ENCODE results near the gene ULK3. TPM values are rescaled to one million over a fixed set of nuclear protein-coding genes. Genes with fewer than 3 reads are reported as not detected.
"Not testable (repeated sequence)": the region's sequence is repeated elsewhere in the genome, so short reads cannot be mapped to it uniquely, and the experiment has no call there.

The ULK3 gene
- total RNA-seq (10 to 100 TPM; 44.6 to 49.0 TPM), total RNA-seq (80.6 to 134 reads per million in 2 donors)

GRCh38 chr15:74842581-74843444 is at the start of gene ULK3:
Gene ULK3 (minus strand): TSS chr15:74843156. CDS start chr15:74843105, 51 bp downstream.
- no peaks in the 10 kb centered on the region for H3K9me3 ChIP-seq (ENCODE audit: control insufficient read depth, low read length, poor library complexity, severe bottlenecking)
- H3K36me3 Mint-ChIP-seq (ENCODE audit: low read depth): no peaks in the 10 kb centered on the region
- H3K4me3 Mint-ChIP-seq: peak within 1 kb of the TSS; percentile 90
- DNase-seq: peak; percentile 91 to 94 (median 93)
- H3K27ac Mint-ChIP-seq: peak within 1 kb of the TSS; percentile 66
- peak; percentile 93 for ATAC-seq
- H3K4me1 Mint-ChIP-seq: peaks cover 37% of the 10 kb centered on the region
- no peaks in the 10 kb centered on the region for H3K27me3 Mint-ChIP-seq

GRCh38 chr15:74892313-74892712 is 49.4 kb upstream of the ULK3 start:
- H3K9me3 ChIP-seq (ENCODE audit: control insufficient read depth, low read length, poor library complexity, severe bottlenecking): no peaks in the 10 kb centered on the region
- DNase-seq: no peak
- H3K4me1 Mint-ChIP-seq: peaks cover 37% of the 10 kb centered on the region
- H3K36me3 Mint-ChIP-seq (ENCODE audit: low read depth): no peaks in the 10 kb centered on the region
- ATAC-seq: no peak
- H3K4me3 Mint-ChIP-seq: no peak overlapping the region
- peak overlapping the region; percentile 92 for H3K27ac Mint-ChIP-seq
- no peaks in the 10 kb centered on the region for H3K27me3 Mint-ChIP-seq

- Mint-ChIP-seq H3K4me1 (peaks cover 37% of the 10 kb centered on the region), H3K27me3 (no peaks in the 10 kb centered on the region), H3K36me3 (ENCODE audit: low read depth) (no peaks in the 10 kb centered on the region), H3K27ac (peak overlapping the region; percentile 92), H3K4me3 (no peak overlapping the region)
- no peaks in the 10 kb centered on the region for H3K9me3 ChIP-seq (ENCODE audit: control insufficient read depth, low read length, poor library complexity, severe bottlenecking)
- ATAC-seq (no peak), DNase-seq (no peak)
Measured at GRCh38 chr15:74891469-74891868, 48.5 kb upstream of the ULK3 start.

DNA sequence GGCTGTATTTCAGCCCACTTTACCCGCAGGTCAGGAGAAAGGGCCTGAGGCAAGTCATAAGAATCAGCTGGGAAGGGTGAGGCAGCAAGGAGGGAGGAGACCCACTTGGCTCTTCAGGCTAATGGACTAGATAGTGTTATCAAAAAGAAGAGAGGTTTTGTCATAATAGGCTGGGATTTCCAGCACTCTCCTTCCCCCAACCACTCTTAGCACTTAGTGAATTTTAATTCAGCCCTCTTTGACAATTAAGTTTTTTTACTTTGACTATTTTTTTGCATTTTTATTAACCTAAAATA is 47.7 kb upstream of the ULK3 start:
- Mint-ChIP-seq H3K4me3 (peak overlapping the region; percentile 95), H3K4me1 (peaks cover 37% of the 10 kb centered on the region), H3K27me3 (no peaks in the 10 kb centered on the region), H3K27ac (peak overlapping the region; percentile 96), H3K36me3 (ENCODE audit: low read depth) (no peaks in the 10 kb centered on the region)
- DNase-seq: no peak
- H3K9me3 ChIP-seq (ENCODE audit: control insufficient read depth, low read length, poor library complexity, severe bottlenecking): no peaks in the 10 kb centered on the region
- no peak for ATAC-seq

- no peaks in the 10 kb centered on the region for H3K9me3 ChIP-seq (ENCODE audit: control insufficient read depth, low read length, poor library complexity, severe bottlenecking)
- DNase-seq: peak; percentile 72 to 78 (median 77)
- Mint-ChIP-seq H3K4me3 (peak within 1 kb of the TSS; percentile 95), H3K27me3 (no peaks in the 10 kb centered on the region), H3K4me1 (peaks cover 37% of the 10 kb centered on the region), H3K36me3 (ENCODE audit: low read depth) (no peaks in the 10 kb centered on the region), H3K27ac (peak within 1 kb of the TSS; percentile 96)
- peak; percentile 97 for ATAC-seq
Measured at GRCh38 chr15:74889883-74890664, 47.1 kb upstream of the ULK3 start, which contains the start of gene MPI. Gene MPI (plus strand): TSS chr15:74890042. CDS start chr15:74890074, 32 bp downstream.

GRCh38 chr15:74889390-74889882 is 46.5 kb upstream of the ULK3 start:
- ATAC-seq (peak; percentile 22), DNase-seq (no peak)
- no peaks in the 10 kb centered on the region for H3K27me3 Mint-ChIP-seq
- H3K36me3 Mint-ChIP-seq (ENCODE audit: low read depth): no peaks in the 10 kb centered on the region
- peak overlapping the region; percentile 95 for H3K4me3 Mint-ChIP-seq
- peak overlapping the region; percentile 96 for H3K27ac Mint-ChIP-seq
- H3K9me3 ChIP-seq (ENCODE audit: control insufficient read depth, low read length, poor library complexity, severe bottlenecking): no peaks in the 10 kb centered on the region
- H3K4me1 Mint-ChIP-seq: peaks cover 37% of the 10 kb centered on the region

DNA sequence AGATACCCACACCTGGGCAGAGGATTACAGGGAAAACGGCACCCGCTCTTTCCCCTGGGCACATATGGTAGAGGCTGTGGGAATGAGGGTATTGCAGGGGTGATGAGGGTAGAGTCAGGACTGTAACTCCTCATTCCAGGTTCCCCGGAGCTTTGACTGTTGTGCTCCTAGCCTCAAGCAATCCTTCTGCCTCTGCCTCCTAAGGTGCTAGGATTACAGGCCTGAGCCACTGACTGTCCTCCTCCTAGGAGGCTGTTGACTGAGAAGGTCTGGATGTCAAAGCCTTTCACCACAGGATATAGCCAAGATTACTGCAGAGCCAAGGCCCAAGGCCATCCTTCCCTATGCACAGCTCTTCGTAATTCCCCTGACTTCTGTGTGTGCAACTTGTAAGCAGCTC is 45.8 kb upstream of the ULK3 start:
- Mint-ChIP-seq H3K27me3 (no peaks in the 10 kb centered on the region), H3K4me3 (no peak overlapping the region), H3K36me3 (ENCODE audit: low read depth) (no peaks in the 10 kb centered on the region), H3K4me1 (peaks cover 39% of the 10 kb centered on the region), H3K27ac (peak overlapping the region; percentile 96)
- ATAC-seq (no peak), DNase-seq (no peak)
- no peaks in the 10 kb centered on the region for H3K9me3 ChIP-seq (ENCODE audit: control insufficient read depth, low read length, poor library complexity, severe bottlenecking)

- H3K36me3 Mint-ChIP-seq (ENCODE audit: low read depth); H3K27me3 Mint-ChIP-seq; H3K27ac Mint-ChIP-seq; DNase-seq; H3K9me3 ChIP-seq (ENCODE audit: control insufficient read depth, low read length, poor library complexity, severe bottlenecking); H3K4me3 Mint-ChIP-seq; ATAC-seq: not testable (repeated sequence)
- peaks cover 33% of the 10 kb centered on the region for H3K4me1 Mint-ChIP-seq
Measured at GRCh38 chr15:74887537-74888193, 44.7 kb upstream of the ULK3 start.

DNA sequence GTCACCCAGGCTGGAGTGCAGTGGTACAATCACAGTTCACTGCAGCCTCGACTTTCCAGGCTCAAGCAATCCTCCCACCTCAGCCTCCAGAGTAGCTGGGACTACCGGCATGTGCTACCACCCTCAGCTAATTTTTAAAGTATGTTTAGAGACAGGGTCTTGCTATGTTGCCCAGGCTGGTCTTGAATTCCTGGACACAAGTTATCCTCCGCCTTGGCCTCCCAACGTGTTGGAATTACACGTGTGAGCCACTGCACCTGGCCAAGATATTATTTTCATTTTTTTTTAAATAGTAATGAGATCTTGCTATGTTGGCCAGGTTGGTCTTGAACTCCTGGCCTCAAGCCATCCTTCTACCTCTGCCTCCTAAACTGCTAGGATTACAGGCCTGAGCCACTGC is 42.5 kb upstream of the ULK3 start:
- DNase-seq (no peak), ATAC-seq (no peak)
- no peaks in the 10 kb centered on the region for H3K36me3 Mint-ChIP-seq (ENCODE audit: low read depth)
- no peaks in the 10 kb centered on the region for H3K27me3 Mint-ChIP-seq
- no peak overlapping the region for H3K4me3 Mint-ChIP-seq
- H3K27ac Mint-ChIP-seq: no peak overlapping the region
- H3K4me1 Mint-ChIP-seq: peaks cover 24% of the 10 kb centered on the region
- H3K9me3 ChIP-seq (ENCODE audit: control insufficient read depth, low read length, poor library complexity, severe bottlenecking): no peaks in the 10 kb centered on the region

DNA sequence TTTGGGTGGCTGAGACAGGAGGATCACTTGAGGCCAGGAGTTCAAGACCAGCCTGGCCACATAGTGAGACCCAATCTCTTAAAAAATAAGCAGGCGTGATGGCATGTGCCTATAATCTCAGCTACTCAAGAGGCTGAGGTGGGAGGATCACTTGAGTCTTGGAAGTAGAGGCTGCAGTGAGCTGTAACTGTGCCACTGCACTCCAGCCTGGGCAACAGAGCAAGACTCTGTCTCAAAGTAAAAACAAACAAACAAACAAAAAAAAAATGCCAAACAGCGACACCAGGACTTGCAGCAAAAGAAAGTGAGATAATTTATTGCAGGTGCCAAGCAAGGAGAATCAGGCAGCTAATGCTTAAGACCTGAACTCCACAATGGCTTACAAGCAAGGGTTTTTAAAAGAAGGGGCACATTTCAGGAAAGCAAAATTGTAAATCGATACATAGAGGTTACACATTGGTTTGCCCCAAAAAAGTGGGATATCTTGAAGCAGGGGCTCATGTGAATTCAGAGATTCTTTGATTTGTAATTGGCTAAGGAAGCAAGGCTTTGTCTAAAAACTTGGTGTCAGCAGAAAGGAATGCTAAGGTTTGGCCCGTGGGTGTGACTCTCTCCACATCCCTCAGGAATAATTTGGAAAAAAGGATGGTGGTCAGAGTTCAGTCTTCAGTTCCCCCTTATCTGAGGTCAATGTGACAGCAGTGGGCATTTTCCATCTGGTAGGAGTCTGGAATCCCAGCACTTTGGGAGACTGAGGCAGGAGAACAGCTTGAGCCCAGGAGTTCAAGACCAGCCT is 41.7 kb upstream of the ULK3 start:
- H3K4me1 Mint-ChIP-seq: peaks cover 17% of the 10 kb centered on the region
- H3K4me3 Mint-ChIP-seq: no peak overlapping the region
- DNase-seq: no peak
- H3K27me3 Mint-ChIP-seq: no peaks in the 10 kb centered on the region
- H3K36me3 Mint-ChIP-seq (ENCODE audit: low read depth): no peaks in the 10 kb centered on the region
- H3K9me3 ChIP-seq (ENCODE audit: control insufficient read depth, low read length, poor library complexity, severe bottlenecking): no peaks in the 10 kb centered on the region
- peak overlapping the region; percentile 29 for H3K27ac Mint-ChIP-seq
- ATAC-seq: no peak

GRCh38 chr15:74882528-74882927 is 39.6 kb upstream of the ULK3 start:
- peak overlapping the region; percentile 49 for H3K4me3 Mint-ChIP-seq

DNA sequence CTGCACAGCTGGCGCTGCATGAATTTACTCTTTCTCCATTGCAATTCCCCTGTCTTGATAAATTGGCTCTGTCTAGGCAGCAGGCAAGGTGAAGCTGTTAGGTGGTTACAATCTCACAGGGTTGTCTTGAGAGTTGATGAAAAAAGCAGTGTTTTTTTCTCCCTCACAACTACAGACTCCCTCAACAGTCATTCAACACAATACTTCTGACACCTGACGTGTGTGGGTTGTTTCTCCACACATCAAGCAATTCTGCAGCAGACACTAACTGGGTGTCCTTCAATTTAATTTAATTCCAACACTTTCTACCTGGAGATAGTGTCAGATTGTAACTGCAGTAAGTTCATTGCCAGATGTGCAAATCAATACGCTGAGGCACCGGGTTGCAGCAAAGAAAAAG is 35.3 kb upstream of the ULK3 start:
- no peak overlapping the region for H3K4me3 Mint-ChIP-seq
- ATAC-seq: no peak
- DNase-seq: no peak

More at GRCh38 chr15:74882528-74882927, 39.6 kb upstream of the ULK3 start:
- peaks cover 8% of the 10 kb centered on the region for H3K4me1 Mint-ChIP-seq
- DNase-seq (no peak), ATAC-seq (no peak)
- H3K27me3 Mint-ChIP-seq: no peaks in the 10 kb centered on the region
- H3K9me3 ChIP-seq (ENCODE audit: control insufficient read depth, low read length, poor library complexity, severe bottlenecking): no peaks in the 10 kb centered on the region
- H3K27ac Mint-ChIP-seq: no peak overlapping the region
- no peaks in the 10 kb centered on the region for H3K36me3 Mint-ChIP-seq (ENCODE audit: low read depth)

More for the DNA sequence above, 35.3 kb upstream of the ULK3 start:
- no peaks in the 10 kb centered on the region for H3K9me3 ChIP-seq (ENCODE audit: control insufficient read depth, low read length, poor library complexity, severe bottlenecking)
- Mint-ChIP-seq H3K36me3 (ENCODE audit: low read depth) (no peaks in the 10 kb centered on the region), H3K27ac (no peak overlapping the region), H3K4me1 (peaks cover 8% of the 10 kb centered on the region), H3K27me3 (no peaks in the 10 kb centered on the region)
